Activated T-helper 1 cell treated with anti-CD3 and anti-CD28 coated beads, Interleukin-2, amount 50 U/mL, for 16 hours (primary cell): ENCODE results near the gene LRATD1.

Source experiments
- DNase-seq, 2 donors: peaks; one replicate each; pipeline ENCODE4 v3.0.0-alpha.2; 2020; ENCODE audit warnings: low read depth in 1 of 2, low spot score in 1 of 2

The LRATD1 gene

DNA sequence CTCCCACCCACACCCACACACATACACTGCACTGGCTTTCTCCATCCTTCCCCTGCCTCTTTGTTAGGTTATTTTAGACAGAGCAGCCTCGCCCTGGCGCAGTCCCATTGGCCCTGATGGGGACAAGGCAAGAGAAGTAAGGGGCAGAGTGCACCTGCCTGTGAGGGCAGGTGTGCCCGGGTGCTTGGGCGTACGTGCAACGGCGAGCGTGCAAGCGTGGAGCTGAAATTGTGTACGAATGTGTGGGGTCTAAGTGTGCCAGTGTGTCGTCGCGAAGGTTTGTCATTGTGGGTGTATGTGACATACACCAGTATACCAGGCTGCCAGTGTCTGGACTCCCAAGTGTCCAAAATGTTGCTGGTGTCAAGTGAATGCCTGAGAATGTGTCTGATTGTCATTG lies 544 bp downstream of the LRATD1 start:
- DNase-seq, result no peak

DNA sequence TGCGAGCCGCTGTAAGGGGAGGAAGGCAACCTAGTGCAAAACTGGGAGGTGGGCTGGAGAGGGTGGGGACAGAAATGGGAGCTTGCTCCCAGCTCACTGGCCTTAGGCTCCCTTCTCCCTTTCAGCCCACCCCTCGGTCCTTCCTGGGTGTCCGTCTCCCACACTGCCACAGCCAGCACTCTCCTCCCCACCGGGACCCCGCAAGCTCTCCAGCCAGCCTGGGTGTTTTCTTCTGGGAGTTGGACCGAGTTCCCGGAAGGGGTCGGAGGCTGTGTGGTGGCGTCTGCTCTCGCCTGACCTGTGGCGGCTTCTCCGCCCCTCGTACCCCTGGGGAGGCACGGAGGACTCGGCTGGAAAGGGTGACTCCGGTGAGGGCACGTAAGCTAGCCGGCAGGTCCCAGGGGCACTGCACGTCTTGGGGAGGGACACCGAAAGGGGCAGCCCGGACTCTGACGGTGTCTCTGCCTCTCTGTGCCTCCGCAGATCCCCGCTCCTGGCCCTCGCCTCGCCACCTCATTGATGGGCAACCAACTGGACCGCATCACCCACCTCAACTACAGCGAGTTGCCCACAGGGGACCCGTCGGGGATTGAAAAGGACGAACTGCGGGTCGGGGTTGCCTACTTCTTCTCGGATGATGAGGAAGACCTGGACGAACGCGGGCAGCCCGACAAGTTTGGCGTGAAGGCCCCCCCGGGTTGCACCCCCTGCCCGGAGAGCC lies 1.1 kb downstream of the LRATD1 start:
- no peak for DNase-seq

DNA sequence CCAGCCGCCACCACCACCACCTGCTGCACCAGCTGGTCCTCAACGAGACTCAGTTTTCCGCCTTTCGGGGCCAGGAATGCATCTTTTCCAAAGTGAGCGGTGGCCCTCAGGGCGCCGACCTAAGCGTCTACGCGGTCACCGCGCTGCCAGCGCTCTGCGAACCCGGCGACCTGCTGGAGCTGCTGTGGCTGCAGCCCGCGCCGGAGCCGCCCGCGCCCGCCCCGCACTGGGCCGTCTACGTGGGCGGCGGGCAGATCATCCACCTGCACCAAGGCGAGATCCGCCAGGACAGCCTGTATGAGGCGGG lies 1.6 kb downstream of the LRATD1 start:
- DNase-seq, result no peak

DNA sequence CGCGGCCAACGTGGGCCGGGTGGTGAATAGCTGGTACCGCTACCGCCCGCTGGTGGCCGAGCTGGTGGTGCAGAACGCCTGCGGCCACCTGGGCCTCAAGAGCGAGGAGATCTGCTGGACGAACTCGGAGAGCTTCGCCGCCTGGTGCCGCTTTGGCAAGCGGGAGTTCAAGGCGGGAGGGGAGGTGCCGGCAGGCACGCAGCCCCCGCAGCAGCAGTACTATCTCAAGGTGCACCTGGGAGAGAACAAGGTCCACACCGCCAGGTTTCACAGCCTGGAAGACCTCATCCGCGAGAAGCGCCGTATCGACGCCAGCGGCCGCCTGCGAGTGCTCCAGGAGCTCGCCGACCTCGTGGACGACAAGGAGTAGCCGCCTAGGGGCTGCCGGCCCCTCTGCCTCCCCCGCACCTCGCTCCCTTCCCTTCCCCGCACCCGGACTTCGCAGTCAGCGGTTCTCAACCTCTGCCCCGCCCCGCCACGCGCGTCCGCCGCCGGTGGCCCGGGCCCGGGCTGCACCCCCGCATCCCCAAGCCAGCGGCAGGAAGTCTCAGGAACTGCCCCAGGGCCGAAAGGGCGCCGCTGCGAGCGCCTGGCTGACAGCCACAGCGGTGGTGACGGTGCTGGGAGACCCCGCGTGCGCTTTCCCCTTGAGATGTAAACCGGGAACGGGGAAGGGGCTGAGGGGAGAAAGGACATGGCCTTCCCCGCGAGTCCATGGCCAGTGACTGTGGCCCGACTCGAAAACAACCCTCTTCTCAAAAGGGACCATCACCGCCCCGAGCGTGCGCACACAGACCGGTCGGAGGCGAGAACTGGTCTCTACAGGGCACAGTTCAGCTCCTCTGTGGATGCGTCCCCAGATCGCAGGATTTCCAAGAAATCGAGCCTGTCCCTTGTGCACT lies 2.2 kb downstream of the LRATD1 start:
- DNase-seq, result no peak

DNA sequence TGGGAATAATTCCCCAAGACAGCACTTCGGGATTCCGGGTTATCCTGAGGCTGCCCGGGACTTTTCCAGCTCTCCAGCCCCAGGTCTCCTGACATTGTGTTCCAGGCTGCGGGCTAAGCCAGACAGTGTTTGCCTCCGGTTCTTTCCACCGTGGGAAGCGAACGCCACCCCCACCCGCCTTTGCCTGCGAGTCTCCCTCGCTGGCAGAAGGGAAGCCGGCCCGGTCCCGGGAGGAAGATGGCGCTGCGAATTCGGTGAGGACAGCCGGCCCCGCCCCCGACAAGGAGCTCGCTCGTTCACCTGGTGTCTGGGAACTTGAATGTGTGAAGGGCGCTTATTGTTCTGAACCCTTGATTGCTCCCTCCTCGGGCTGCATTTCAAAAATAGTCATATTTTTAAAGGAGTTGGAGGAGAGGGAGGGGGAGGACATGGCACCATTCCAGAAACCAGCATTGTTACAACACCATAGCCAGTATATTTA lies 2.9 kb downstream of the LRATD1 start:
- no peak for DNase-seq

DNA sequence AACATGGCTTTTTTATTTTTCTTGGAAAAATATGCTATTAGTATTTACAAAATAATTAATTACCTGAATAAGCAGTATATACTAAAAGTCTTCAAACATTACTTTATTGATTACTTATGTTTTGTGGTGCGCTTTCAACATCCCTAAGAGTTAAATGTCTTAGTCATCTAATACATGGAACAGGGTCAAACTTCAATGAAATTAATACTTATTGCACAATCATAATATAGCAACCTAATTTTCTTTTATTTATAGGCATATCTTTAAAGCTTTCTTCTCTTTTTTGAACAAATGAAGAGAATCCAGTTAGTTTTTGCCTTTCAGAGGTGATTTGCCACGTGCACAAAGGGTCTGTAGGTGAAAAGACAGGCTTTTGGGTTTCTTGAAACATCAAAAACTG lies 6.0 kb downstream of the LRATD1 start:
- no peak for DNase-seq

DNA sequence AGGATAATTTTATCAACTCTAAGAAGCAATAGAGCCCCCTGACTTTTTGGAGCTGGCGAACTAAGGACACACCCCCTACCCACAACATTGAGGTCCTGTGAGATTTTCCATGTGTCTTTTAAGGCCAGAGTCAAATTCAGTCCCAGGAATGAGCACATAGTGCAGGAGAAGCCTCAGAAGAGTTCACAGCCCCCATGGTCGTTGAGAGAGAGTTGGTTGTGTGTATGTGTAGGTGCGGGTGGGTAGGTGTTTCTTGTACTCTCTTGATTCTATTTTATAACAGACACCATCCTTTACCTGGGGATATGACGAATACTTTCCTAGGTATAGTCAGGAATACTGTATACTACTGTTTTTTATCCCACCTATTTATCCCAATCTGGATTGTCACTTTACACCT lies 8.6 kb downstream of the LRATD1 start:
- no peak for DNase-seq

DNA sequence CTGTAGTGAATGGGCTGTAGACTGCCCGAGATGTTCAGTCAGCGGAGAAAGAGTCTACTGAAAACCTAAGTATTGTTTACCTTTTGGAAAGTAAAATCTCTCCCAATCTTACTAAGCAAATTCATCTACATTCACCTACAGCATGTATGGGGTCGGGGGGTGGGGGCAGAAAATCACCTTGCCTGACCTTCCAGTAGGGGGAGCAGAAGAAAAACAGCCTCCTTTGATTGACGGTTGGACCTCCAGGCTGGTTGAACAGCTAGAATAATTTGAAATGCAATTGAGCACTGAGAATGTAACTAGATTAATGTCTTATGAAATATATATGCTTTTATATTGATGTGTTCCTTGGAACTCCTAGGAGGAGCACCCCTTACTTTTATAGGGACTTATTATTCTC lies 10.0 kb downstream of the LRATD1 start:
- DNase-seq, result no peak

DNA sequence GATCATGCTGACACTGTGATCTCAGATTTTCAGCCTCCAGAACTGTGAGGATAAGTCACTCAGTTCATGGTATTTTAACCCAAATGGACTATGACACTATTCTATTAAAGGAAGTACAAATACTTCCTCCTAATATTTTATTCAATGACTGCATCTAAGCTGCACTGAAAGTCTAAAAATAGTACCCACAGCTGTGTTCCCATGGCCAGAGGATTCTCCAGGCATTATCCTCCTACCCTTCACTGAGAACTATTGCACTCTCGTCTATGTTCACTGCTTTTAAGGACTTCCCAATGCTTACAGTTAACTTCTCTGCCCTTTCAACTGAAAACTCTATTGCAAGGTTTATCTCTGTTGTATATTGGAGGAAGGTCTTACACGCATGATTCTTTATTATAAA lies 15.2 kb downstream of the LRATD1 start:
- DNase-seq, result no peak

DNA sequence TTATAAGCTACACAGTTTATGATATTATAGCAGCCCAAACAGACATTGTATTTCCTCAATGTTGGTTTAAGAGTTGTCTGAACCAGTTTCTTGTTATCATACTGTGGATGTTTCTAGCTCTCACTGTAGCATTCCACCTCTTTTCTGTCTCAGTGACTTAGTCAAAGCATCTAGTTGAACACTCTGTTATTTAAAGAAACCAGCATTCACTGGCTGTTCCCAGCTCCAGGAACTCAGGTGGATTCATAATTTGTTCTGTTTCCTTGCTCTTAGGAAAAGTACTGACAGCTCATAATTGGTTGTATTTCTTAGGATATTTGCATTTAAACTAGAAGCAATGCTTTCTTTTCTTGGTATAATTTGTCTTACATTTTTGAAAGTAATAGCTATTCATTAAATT lies 17.5 kb downstream of the LRATD1 start:
- DNase-seq, result no peak

DNA sequence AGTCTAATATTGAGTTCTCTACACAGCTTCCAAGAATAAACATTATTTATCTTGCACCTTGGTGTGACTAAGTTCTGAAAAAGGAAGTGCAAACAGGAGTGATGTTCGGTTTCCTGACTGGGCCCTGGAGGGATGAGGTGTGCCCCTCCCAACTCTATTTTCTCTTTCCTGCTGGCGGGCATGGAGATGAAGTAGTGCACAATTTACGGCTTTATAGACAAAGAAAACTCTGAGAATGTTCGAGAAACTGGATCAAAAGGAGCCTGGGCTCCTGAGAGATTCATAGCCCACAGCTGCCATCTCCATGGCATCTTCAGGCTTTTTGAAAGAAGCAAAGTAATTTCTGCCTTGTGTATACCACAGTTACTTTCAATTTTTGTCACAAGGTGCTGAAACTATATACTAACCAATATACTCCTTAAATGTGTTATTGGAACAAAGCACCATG lies 22.3 kb downstream of the LRATD1 start:
- no peak for DNase-seq

DNA sequence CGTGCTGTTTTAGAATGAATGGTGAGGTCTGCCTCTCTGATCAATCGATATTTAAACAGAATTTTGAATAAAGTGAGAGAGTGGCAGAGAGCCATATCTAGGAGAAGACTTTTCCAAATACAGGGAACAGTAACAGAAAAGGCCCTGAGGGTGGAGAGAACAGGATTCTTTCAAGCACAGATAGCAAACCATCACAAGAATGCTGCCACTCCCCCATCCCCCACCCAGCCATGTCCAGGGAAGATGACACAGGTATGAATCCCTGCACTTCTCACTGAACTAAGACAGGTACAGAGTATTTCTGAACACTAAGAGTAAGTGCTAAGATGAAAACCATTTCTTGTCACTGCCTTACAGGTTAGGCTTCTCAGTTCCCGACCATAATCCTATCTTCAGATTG lies 23.6 kb downstream of the LRATD1 start:
- DNase-seq, result no peak

DNA sequence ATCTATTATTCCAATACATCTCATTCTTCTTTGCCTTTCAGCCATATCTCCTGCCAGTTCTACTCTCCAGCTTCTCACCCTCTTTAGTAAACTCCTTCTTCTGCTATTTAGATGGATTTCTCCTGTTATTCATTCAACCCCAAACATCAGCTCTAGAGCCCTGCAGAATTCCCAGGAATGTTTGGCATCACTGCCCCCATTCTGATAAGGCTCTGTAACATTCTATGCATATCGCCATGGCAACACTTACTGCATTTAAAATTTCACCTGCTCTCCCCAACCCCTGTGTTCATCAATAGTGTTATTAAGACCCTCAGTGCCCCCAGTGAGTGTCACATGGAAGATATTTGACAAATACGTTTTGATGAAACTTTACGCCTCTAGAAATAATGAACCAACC lies 28.6 kb downstream of the LRATD1 start:
- no peak for DNase-seq

DNA sequence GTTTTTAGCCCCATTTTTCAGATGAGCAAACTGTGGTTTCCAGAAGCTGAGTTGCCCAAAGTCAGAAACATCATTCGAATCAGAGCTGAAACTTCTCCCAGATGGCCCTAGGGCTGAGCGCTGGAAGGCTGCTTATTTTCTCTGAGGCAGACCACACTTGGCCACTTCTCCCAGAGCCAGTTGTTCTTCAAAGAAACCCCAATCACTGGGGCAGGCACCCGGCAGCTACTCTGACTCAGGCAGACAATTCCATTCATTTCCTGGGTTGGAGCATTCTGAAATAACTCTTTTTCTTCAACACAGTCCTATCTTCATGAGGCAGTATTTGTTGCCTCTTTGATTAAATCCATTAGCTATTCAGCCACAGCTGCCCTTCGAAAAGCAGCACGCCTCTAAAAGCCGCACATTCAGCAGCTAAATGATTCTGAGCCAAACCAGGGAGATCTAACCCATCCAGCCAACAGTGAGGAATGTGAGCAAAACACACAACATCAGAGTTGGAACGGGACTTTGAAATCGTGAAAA lies 40.9 kb downstream of the LRATD1 start:
- no peak for DNase-seq

DNA sequence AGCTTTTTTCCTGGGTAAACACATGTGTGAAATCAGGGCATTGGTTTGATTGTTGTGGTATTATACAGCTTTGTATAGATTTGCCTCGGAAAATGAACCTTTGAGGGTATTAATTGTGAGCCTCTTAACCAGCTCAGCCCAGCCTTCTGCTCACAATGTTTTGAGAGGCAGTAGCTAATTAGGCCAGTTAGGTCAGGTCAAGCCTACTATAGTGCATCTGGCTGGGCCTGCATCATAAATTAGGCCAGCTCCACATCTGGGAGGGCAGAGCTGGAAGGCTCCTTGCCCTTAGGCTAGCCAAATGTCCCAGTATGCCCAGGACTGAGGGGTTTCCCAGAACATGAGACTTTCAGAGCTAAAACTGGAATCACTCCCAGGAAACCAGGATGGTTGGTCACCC lies 43.0 kb downstream of the LRATD1 start:
- no peak for DNase-seq

DNA sequence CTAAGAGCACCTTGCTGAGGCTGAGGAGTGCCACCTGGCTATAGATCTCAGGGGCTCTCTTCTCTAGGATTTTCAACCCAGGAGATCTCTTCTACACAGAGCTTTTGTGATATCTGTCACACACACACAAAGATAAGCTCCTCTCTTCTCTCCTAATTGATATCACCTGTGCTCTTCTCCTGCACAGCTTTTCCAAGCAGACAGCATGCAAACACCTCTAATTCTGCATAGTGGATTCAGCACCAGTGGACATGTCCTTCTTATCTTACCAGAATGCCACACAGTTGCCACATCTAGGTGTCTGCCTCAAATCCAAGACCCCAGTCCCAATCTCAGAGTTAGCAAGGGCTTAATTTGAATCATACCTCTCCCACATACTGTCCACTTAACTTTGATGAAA lies 43.9 kb downstream of the LRATD1 start:
- no peak for DNase-seq

DNA sequence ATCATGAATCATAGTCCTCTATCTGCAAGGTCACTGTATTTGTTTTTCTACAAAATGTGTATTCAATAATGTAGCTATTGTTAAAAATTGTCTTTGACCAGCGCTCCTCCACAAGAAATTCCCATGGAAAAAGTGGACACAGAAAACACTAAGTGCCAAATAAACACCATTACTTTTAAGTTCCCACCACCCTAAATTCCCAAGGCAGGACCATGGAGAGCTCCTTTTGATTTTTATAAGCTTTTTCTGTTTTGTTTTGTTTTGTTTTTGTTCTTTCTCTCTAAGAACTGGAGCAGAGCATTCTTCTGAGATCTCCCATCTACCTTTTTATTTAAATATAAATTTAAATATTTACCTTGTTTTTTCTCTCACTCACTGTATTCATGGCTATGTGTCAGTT lies 44.5 kb downstream of the LRATD1 start:
- DNase-seq, result no peak

DNA sequence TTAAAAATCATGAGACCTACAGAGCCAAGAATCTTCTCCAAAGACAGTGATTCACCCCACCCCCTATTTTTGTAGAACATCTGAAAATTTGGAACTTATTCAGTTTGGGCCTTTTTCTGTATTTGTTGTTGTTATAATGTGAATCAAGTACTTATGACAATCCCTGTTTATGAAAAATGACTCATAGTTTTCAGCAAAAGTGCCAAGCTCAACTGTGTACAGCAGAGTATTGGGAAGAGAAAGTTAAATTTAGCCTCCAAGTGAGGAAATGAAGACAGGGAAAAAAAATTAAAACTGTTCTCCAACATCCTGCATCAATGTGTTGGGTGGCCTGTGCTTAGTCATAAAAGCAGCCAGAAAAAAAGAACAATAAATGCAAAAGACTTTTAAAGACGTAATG lies 46.2 kb downstream of the LRATD1 start:
- no peak for DNase-seq

DNA sequence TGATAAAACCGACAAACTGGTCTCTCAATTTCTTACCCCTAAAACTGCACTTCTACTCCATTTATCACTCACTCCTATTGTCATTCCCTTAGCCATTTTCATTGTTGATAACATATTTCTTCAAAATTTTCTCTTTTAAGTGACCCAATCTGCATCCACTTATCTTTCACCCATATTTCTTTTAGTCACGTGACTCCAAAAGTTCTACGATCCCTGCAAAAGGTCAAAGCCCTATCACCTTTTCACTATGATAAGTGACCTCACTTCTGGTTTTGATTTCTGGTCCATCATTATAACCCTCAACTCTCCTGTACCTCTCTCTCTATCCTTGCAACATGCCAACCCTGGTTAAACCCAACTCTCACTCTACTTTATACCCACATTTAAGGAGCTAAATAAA lies 49.1 kb downstream of the LRATD1 start:
- no peak for DNase-seq
